ENCODE results near the gene ALKBH4.
"Not testable (repeated sequence)": the region's sequence is repeated elsewhere in the genome, so short reads cannot be mapped to it uniquely, and the experiment has no call there.

The ALKBH4 gene

GRCh38 chr7:102478314-102479208 is 13.9 kb upstream of the ALKBH4 start, which contains the start of gene POLR2J:
TSS of gene POLR2J (minus strand) at chr7:102478922. CDS start at chr7:102478860, 62 bp downstream.
- ATAC-seq: peak; percentile 88

- ATAC-seq: not testable (repeated sequence)
Observed at GRCh38 chr7:102474736-102475435, 10.2 kb upstream of the ALKBH4 start.

- ATAC-seq: not testable (repeated sequence)
Observed at GRCh38 chr7:102474116-102474515, 9.5 kb upstream of the ALKBH4 start.

GRCh38 chr7:102473271-102473991 is 8.8 kb upstream of the ALKBH4 start:
- ATAC-seq: no peak

GRCh38 chr7:102472126-102473041 is 7.7 kb upstream of the ALKBH4 start:
- ATAC-seq: no peak

- no peak for ATAC-seq
Observed at GRCh38 chr7:102471791-102472125, 7.1 kb upstream of the ALKBH4 start.

- no peak for ATAC-seq
Observed at GRCh38 chr7:102469972-102470825, 5.5 kb upstream of the ALKBH4 start.

GRCh38 chr7:102469351-102469971 is 4.8 kb upstream of the ALKBH4 start:
- no peak for ATAC-seq

GRCh38 chr7:102468478-102469350 is 4.1 kb upstream of the ALKBH4 start:
- ATAC-seq: no peak

GRCh38 chr7:102467581-102468477 is 3.2 kb upstream of the ALKBH4 start:
- no peak for ATAC-seq

- ATAC-seq: no peak
Observed at GRCh38 chr7:102466097-102466496, 1.4 kb upstream of the ALKBH4 start.

GRCh38 chr7:102463841-102464576 is 654 bp downstream of the ALKBH4 start:
- no peak for ATAC-seq

GRCh38 chr7:102460467-102460866 is 4.2 kb downstream of the ALKBH4 start:
- ATAC-seq: no peak

- no peak for ATAC-seq
Observed at GRCh38 chr7:102459221-102459844, 5.3 kb downstream of the ALKBH4 start.

- ATAC-seq: no peak
Observed at GRCh38 chr7:102457352-102457924, 7.2 kb downstream of the ALKBH4 start.

GRCh38 chr7:102456327-102456726 is 8.3 kb downstream of the ALKBH4 start:
- ATAC-seq: no peak

- no peak for ATAC-seq
Observed at GRCh38 chr7:102455596-102455995, 9.1 kb downstream of the ALKBH4 start.

Measured in activated CD4-positive, CD25-positive, alpha-beta regulatory T cell treated with anti-CD3 and anti-CD28 coated beads, Interleukin-2, amount 50 U/mL, for 24 hours (primary cell).